Inferior parietal cortex (tissue), 1 donor: ENCODE results near the gene TTLL12.

Experiments
- DNase-seq: peaks from one replicate; pipeline ENCODE4 v3.0.0-alpha.2; 2016; ENCODE audit errors: extremely low spot score

Gene TTLL12

GRCh38 chr22:43199541-43199940 lies 12.6 kb upstream of the TTLL12 start:
- no peak for DNase-seq

GRCh38 chr22:43198936-43199335 lies 12.0 kb upstream of the TTLL12 start:
- DNase-seq: no peak

GRCh38 chr22:43198126-43198525 lies 11.2 kb upstream of the TTLL12 start:
- DNase-seq: no peak

DNA sequence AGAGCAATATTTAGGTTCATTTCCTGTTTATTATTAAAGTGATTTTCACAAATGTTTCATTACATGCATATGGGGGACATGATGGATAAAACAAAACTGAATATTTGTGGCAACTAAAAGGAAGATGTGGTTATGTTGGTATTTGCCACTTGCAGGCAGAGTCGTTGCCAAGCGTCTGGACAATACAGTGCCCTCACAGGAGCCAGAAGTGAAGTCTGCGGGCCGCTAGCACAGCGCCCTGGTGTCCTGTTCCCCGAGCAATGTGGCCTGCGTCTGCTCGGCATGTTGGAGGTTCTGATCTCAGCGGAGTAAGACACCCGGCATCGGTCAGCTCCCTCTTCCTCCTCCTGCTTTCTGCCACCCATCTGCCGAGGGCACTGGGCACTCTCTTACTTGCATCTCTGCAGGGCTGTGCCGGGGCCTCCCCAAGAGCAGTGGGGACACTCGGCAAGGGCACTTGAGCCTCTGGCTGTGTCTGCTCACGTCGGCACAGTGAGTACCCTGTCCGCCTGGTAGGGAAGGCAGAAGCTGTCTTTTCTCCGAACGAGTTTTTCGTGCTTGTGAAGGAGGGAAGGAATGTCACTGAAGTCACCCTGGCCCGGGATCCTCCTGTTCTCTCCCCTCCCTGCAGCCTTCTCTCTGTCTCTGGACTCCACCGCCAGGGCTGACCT lies 10.5 kb upstream of the TTLL12 start:
- DNase-seq: no peak

- no peak for DNase-seq
Observed at GRCh38 chr22:43191831-43192230, 4.9 kb upstream of the TTLL12 start.

DNA sequence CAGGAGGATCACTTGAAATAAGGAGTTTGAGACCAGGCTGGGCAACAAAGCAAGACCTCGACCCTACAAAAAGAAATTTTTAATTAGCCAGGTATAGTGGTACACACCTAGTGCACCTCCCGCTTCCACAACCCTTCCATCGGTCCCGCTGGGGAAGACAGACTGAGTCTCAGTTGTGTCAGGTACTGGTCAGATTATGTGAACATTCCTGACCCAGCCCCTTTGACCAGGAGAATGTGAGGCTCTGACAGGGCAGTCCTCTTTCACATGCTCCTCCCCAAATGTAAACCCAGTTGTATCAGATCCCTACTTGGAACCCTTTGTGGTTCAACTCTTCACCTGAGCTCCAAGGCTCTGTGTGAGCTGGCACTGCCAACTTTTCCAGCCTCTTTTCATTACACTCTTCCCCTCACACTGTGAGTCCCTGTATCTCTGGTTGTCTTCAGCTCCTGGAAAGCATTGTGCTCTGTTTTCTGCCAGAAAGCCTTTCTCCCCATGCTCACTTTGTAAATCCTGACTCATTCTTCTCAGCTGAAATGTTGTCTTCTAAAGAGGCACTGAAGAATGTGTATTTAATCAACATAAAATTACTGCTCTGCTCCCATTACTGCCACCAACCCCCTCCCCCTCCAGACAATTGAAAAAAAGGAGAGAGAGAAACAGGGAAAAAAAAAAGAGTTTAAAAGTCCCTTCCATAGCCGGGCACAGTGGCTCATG lies 2.1 kb upstream of the TTLL12 start:
- no peak for DNase-seq

- peak; percentile 93 for DNase-seq
Observed at GRCh38 chr22:43187171-43188099, 501 bp upstream of the TTLL12 start.

DNA sequence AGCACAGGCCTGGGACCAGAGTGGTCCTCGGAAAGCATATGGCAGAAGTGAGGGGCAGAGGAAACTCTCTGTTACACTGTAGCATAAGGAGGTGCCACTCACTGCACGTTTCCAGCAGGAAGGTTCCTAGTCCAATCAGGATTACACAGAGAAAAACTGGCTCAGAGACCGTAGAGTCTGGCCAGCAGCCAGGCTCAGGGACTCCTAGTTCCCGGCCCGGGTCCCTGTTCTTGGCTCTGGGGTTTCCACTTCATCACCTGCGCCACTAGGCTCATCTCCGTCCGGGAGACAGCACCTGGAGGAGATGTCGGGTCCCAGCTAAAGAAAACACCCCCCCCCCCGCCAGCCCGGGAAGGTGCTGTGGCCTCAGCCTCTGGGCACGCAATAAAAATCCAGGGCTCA lies 1.1 kb downstream of the TTLL12 start:
- DNase-seq: no peak

DNA sequence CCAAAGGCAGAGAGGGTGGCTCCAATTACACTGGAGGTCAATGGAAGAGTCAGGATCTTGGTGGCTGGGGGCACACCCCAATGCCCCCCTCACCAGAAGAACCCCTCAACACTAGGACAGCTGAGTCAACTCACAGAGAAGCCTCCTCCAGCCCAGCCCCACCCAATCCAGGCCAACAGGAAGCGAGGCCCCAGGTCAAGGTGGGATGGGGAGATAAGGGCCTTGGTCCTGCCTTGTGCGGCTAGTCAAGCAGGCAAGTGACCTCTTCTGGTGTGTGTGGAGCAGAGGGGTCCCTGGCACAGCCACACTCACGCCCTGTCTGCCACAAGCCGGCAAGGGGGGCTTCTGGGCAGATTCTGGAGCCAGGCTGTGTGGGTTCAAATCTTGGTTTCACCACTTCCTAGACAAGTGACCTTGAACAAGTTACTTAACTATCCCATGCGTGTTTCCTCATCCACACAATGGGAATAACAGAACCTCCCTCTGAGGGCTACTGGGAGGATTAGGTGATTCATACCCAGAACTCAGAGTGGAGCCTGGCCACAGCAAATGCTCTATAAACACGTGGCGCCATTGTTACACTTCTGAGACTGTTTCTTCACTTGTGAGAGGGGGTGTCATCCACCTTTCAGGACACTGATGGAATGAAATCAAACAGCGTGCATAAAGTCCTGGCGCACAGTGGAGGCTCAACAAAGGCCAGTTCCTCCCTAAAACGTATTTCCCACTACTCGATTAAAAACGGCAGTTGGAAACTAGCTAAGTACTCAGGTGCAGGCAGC lies 3.2 kb downstream of the TTLL12 start:
- no peak for DNase-seq

DNA sequence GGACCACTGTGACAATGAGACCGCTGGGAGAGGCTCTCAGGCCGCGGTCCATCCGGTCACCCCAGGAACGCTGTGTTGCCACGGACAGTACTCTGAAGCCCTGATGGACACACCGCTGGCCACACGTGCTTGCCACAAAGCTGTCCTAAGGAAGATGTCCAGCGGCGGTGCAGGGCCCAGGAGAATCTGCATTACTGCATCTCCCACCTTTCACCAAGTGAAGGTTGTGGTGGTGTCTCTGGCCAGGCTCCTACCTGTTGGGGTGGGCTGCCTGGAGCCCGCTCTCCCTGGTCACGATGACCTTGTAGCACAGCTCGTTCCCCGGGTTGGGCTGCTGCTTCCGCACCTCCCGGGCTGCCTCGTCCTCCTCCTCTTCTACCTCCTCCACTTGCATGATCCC lies 4.2 kb downstream of the TTLL12 start:
- no peak for DNase-seq

DNA sequence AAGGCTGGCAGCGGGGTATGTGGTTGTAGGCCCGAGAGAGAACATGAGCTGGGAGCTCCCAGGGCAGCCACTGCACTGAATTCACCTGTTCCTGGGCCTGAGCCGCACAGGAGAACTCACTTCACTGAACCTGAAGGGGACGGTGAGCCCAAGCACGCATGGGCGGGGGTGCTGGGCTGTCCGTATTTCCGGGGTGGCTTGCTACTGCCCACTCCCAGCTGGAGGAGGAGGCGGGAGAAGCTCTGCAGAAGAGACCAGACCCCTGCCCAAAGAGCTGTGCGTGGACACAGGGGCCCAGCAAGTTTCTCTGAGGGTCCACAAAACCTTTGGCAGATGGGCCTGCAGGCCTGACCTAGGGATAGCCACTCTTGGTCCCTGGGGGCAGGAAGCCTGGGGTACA lies 4.8 kb downstream of the TTLL12 start:
- no peak for DNase-seq

- no peak for DNase-seq
Observed at GRCh38 chr22:43181321-43182076, 5.4 kb downstream of the TTLL12 start.

- no peak for DNase-seq
Observed at GRCh38 chr22:43180670-43181069, 6.3 kb downstream of the TTLL12 start.

DNA sequence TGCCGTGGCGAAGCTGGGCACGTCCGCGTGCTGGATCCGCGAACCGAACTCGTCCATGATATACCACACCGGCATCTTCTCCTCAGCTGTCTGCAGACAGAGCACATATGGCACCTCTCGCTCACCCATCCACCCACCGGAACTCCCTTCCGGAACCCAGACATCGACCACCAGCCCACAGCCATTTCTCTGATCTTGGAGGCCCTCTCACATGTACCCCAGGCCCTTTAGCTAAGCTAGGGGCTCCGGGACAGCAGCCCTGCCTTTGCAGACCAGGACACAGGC lies 7.1 kb downstream of the TTLL12 start:
- no peak for DNase-seq

- DNase-seq: no peak
Observed at GRCh38 chr22:43179146-43179910, 7.6 kb downstream of the TTLL12 start.

- no peak for DNase-seq
Observed at GRCh38 chr22:43177479-43177878, 9.5 kb downstream of the TTLL12 start.

DNA sequence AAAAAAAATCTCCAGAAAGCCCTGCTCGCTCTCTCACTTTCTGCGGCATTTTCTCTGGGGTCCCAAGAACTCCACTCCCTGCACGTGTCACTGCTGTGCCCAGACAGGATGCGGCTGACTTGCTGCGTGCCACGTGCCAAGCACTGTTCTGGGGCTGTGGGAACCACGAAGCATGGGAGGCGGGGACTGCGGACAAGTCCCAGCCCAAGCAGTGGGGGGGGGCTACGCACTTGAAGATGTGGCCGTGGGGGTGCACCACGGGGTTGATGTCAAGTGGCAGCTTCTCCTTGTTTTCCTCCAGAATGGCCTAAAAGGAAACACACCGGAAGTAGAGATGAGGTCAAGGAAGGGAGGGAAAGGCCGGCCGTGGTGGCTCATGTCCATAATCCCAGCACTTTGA lies 10.8 kb downstream of the TTLL12 start:
- no peak for DNase-seq

GRCh38 chr22:43174941-43175531 lies 11.9 kb downstream of the TTLL12 start:
- no peak for DNase-seq

DNA sequence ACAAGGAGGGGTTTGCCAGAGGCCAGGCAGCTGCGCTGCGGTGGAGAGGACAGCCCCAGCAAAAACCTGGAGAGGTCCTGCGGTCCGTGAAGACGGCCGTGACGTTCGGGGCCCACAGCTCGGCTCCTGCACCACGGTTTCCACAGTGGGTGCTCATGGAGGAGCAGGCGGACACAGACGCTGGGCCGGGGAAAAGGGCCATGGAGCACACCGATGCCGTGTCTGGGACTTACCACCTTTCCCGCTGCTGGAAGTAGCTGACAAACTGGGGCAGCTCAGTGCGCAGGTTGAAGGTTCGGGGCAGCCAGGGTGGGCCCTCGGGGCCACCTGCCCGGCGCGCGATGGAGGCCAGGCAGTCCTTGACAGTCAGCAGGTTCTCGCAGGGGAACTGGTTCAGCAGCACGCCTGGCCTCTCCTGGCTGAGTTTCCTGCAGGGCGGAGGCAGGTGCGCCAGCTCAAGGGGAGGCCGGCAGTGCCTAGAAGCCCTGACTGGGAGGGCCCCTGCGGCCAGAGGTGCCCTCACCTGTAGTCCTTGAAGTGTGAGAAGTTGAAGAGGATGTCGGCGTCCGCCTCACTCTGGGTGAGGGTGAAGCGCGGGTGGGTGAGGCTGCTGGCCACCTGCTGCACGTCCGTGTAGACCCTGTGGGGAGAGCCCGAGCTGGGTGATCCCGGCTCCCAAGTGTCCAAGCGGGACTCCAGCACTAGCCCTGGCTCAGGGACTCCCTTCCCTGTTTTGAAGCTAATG lies 12.8 kb downstream of the TTLL12 start:
- DNase-seq: no peak
